Lung microvascular endothelial cell (primary cell): ENCODE measurements around the gene POLE3. TPM values are rescaled to one million over a fixed set of nuclear protein-coding genes. Genes with fewer than 3 reads are reported as not detected.

Experiments
- total RNA-seq: library from RNA; depleted of rRNA; stranded (reverse); fragments of >200 nt; gene quantifications from 2 replicates; pipeline ENCODE4 v1.2.1, GENCODE V29; 2014

POLE3 gene
- total RNA-seq, 1 donor from 2014 or later: 33.9 TPM

Other genes with a start within 250 kb of the POLE3 start
- gene FKBP15, start 189.4 kb downstream of the POLE3 start, total RNA-seq: 8.3 and 14.7 TPM in 2 replicates
- 12.4 and 13.7 TPM in 2 replicates for gene SLC31A1, start 189.1 kb downstream of the POLE3 start, total RNA-seq
- 33.7 and 34.2 TPM in 2 replicates for gene CDC26, start 135.1 kb downstream of the POLE3 start, total RNA-seq
- 16.3 and 18.3 TPM in 2 replicates for gene PRPF4, start 135.0 kb downstream of the POLE3 start, total RNA-seq
- not detected in 2 replicates for gene RNF183, start 107.3 kb downstream of the POLE3 start, total RNA-seq
- gene WDR31, start 70.4 kb downstream of the POLE3 start, total RNA-seq: 0.20 and 0.22 TPM in 2 replicates
- gene BSPRY, start 61.1 kb downstream of the POLE3 start, total RNA-seq: not detected in 2 replicates
- 4.4 and 8.9 TPM in 2 replicates for gene HDHD3, start 33.7 kb downstream of the POLE3 start, total RNA-seq
- gene ALAD, start 9.4 kb downstream of the POLE3 start, total RNA-seq: 10.9 and 14.1 TPM in 2 replicates
- gene C9orf43, start 72 bp upstream of the POLE3 start, total RNA-seq: 0.20 and 0.65 TPM in 2 replicates
- 126 and 198 TPM in 2 replicates for gene RGS3, start 53.1 kb upstream of the POLE3 start, total RNA-seq